ENCODE measurements around the gene ZC2HC1B.
"Not testable (repeated sequence)": the region's sequence is repeated elsewhere in the genome, so short reads cannot be mapped to it uniquely, and the experiment has no call there.

The ZC2HC1B gene

GRCh38 chr6:143917026-143917425 is 52.8 kb downstream of the ZC2HC1B start:
- H3K4me2 ChIP-seq (ENCODE audit: insufficient read depth, low read length, poor library complexity, severe bottlenecking); DNase-seq (ENCODE audit: low spot score); H3K4me1 ChIP-seq (ENCODE audit: control insufficient read depth in 2 of 2, insufficient read depth in 1 of 2, low read depth in 1 of 2, low read length in 2 of 2); H2AK5ac ChIP-seq (ENCODE audit: low read depth, low read length); H3K79me1 ChIP-seq (ENCODE audit: low read depth, low read length); H2BK15ac ChIP-seq (ENCODE audit: low read length); H4K8ac ChIP-seq (ENCODE audit: low read depth, low read length); H3K14ac ChIP-seq (ENCODE audit: low read length); H3K18ac ChIP-seq (ENCODE audit: low read length); H3K4ac ChIP-seq (ENCODE audit: low read length); H2BK5ac ChIP-seq (ENCODE audit: low read length); H4K91ac ChIP-seq (ENCODE audit: low read depth, low read length, poor library complexity); H2BK120ac ChIP-seq (ENCODE audit: low read depth, low read length); H2BK12ac ChIP-seq (ENCODE audit: low read length); H3K36me3 ChIP-seq (replicated peaks in 1 of 2; ENCODE audit: control insufficient read depth in 2 of 2, insufficient read depth in 2 of 2, low read length in 2 of 2); H2AFZ ChIP-seq (ENCODE audit: low read length); H3K9ac ChIP-seq (ENCODE audit: low read depth, low read length, poor library complexity); H3K4me3 ChIP-seq (ENCODE audit: low read length in 2 of 2); H3K23ac ChIP-seq (ENCODE audit: low read depth, low read length, poor library complexity); H3K27ac ChIP-seq (replicated peaks; ENCODE audit: low read length); H3K27me3 ChIP-seq (ENCODE audit: control insufficient read depth in 3 of 3, insufficient read depth in 3 of 3, low read depth in 1 of 3, low read length in 3 of 3): not testable (repeated sequence)
- peaks cover 5 to 11% of the 10 kb centered on the region in 2 donors for H3K9me3 ChIP-seq (replicated peaks in 1 of 2; ENCODE audit: control insufficient read depth in 2 of 2, insufficient read depth in 1 of 2, low read depth in 1 of 2, low read length in 2 of 2)
- WGBS, 2 donors (ENCODE audit: extremely low coverage in 2 of 2, insufficient read length in 2 of 2, insufficient replicate concordance in 1 of 2) = no CpG with 5 or more reads among the region's 4 CpGs

GRCh38 chr6:143928853-143929252 is 64.6 kb downstream of the ZC2HC1B start:
- Histone ChIP-seq H2BK5ac (ENCODE audit: low read length) (no peak overlapping the region), H3K4me3 (ENCODE audit: low read length in 2 of 2) (no peak overlapping the region), H4K8ac (ENCODE audit: low read depth, low read length) (no peak overlapping the region), H3K4ac (ENCODE audit: low read length) (no peak overlapping the region), H3K4me2 (ENCODE audit: insufficient read depth, low read length, poor library complexity, severe bottlenecking) (no peak overlapping the region), H3K9ac (ENCODE audit: low read depth, low read length, poor library complexity) (no peak overlapping the region), H4K91ac (ENCODE audit: low read depth, low read length, poor library complexity) (no peak overlapping the region), H3K9me3 (replicated peaks in 1 of 2; ENCODE audit: control insufficient read depth in 2 of 2, insufficient read depth in 1 of 2, low read depth in 1 of 2, low read length in 2 of 2) (peaks cover 0 to 13% of the 10 kb centered on the region in 2 donors), H3K18ac (ENCODE audit: low read length) (no peak overlapping the region), H2BK15ac (ENCODE audit: low read length) (no peak overlapping the region), H3K23ac (ENCODE audit: low read depth, low read length, poor library complexity) (no peak overlapping the region), H3K36me3 (replicated peaks in 1 of 2; ENCODE audit: control insufficient read depth in 2 of 2, insufficient read depth in 2 of 2, low read length in 2 of 2) (no peaks in the 10 kb centered on the region), H2BK120ac (ENCODE audit: low read depth, low read length) (no peak overlapping the region), H3K4me1 (ENCODE audit: control insufficient read depth in 2 of 2, insufficient read depth in 1 of 2, low read depth in 1 of 2, low read length in 2 of 2) (no peaks in the 10 kb centered on the region), H2AK5ac (ENCODE audit: low read depth, low read length) (no peak overlapping the region), H3K79me1 (ENCODE audit: low read depth, low read length) (no peaks in the 10 kb centered on the region), H3K14ac (ENCODE audit: low read length) (no peak overlapping the region), H2BK12ac (ENCODE audit: low read length) (no peak overlapping the region), H3K27ac (replicated peaks; ENCODE audit: low read length) (no peak overlapping the region), H2AFZ (ENCODE audit: low read length) (no peak overlapping the region), H3K27me3 (ENCODE audit: control insufficient read depth in 3 of 3, insufficient read depth in 3 of 3, low read depth in 1 of 3, low read length in 3 of 3) (no peaks in the 10 kb centered on the region)
- no CpG with 5 or more reads among the region's 1 CpG for WGBS, 2 donors (ENCODE audit: extremely low coverage in 2 of 2, insufficient read length in 2 of 2, insufficient replicate concordance in 1 of 2)
- DNase-seq (ENCODE audit: low spot score) = no peak

GRCh38 chr6:143929975-143930374 is 65.7 kb downstream of the ZC2HC1B start:
- Histone ChIP-seq H4K91ac (ENCODE audit: low read depth, low read length, poor library complexity) (no peak overlapping the region), H3K4me3 (ENCODE audit: low read length in 2 of 2) (no peak overlapping the region), H3K27me3 (ENCODE audit: control insufficient read depth in 3 of 3, insufficient read depth in 3 of 3, low read depth in 1 of 3, low read length in 3 of 3) (no peaks in the 10 kb centered on the region), H2BK5ac (ENCODE audit: low read length) (no peak overlapping the region), H3K4me2 (ENCODE audit: insufficient read depth, low read length, poor library complexity, severe bottlenecking) (no peak overlapping the region), H3K18ac (ENCODE audit: low read length) (no peak overlapping the region), H2AFZ (ENCODE audit: low read length) (no peak overlapping the region), H3K14ac (ENCODE audit: low read length) (no peak overlapping the region), H3K9me3 (replicated peaks in 1 of 2; ENCODE audit: control insufficient read depth in 2 of 2, insufficient read depth in 1 of 2, low read depth in 1 of 2, low read length in 2 of 2) (peaks cover 2 to 8% of the 10 kb centered on the region in 2 donors), H2BK120ac (ENCODE audit: low read depth, low read length) (no peak overlapping the region), H2AK5ac (ENCODE audit: low read depth, low read length) (no peak overlapping the region), H4K8ac (ENCODE audit: low read depth, low read length) (no peak overlapping the region), H3K4me1 (ENCODE audit: control insufficient read depth in 2 of 2, insufficient read depth in 1 of 2, low read depth in 1 of 2, low read length in 2 of 2) (no peaks in the 10 kb centered on the region), H3K23ac (ENCODE audit: low read depth, low read length, poor library complexity) (no peak overlapping the region), H3K4ac (ENCODE audit: low read length) (no peak overlapping the region), H2BK15ac (ENCODE audit: low read length) (no peak overlapping the region), H3K36me3 (replicated peaks in 1 of 2; ENCODE audit: control insufficient read depth in 2 of 2, insufficient read depth in 2 of 2, low read length in 2 of 2) (no peaks in the 10 kb centered on the region), H3K27ac (replicated peaks; ENCODE audit: low read length) (no peak overlapping the region), H3K9ac (ENCODE audit: low read depth, low read length, poor library complexity) (no peak overlapping the region), H3K79me1 (ENCODE audit: low read depth, low read length) (peaks cover 1% of the 10 kb centered on the region), H2BK12ac (ENCODE audit: low read length) (no peak overlapping the region)
- no peak for DNase-seq (ENCODE audit: low spot score)

GRCh38 chr6:143934331-143934730 is 70.1 kb downstream of the ZC2HC1B start:
- Histone ChIP-seq H3K9ac (ENCODE audit: low read depth, low read length, poor library complexity) (no peak overlapping the region), H3K4me3 (ENCODE audit: low read length in 2 of 2) (no peak overlapping the region), H3K4ac (ENCODE audit: low read length) (no peak overlapping the region), H2BK5ac (ENCODE audit: low read length) (no peak overlapping the region), H3K4me2 (ENCODE audit: insufficient read depth, low read length, poor library complexity, severe bottlenecking) (no peak overlapping the region), H3K23ac (ENCODE audit: low read depth, low read length, poor library complexity) (no peak overlapping the region), H3K18ac (ENCODE audit: low read length) (no peak overlapping the region), H3K79me1 (ENCODE audit: low read depth, low read length) (peaks cover 1% of the 10 kb centered on the region), H3K36me3 (replicated peaks in 1 of 2; ENCODE audit: control insufficient read depth in 2 of 2, insufficient read depth in 2 of 2, low read length in 2 of 2) (no peaks in the 10 kb centered on the region), H3K9me3 (replicated peaks in 1 of 2; ENCODE audit: control insufficient read depth in 2 of 2, insufficient read depth in 1 of 2, low read depth in 1 of 2, low read length in 2 of 2) (peaks cover 3% of the 10 kb centered on the region in 2 donors), H3K27ac (replicated peaks; ENCODE audit: low read length) (no peak overlapping the region), H3K27me3 (ENCODE audit: control insufficient read depth in 3 of 3, insufficient read depth in 3 of 3, low read depth in 1 of 3, low read length in 3 of 3) (no peaks in the 10 kb centered on the region), H2BK15ac (ENCODE audit: low read length) (no peak overlapping the region), H2BK12ac (ENCODE audit: low read length) (peak overlapping the region; percentile 66), H2AK5ac (ENCODE audit: low read depth, low read length) (no peak overlapping the region), H4K8ac (ENCODE audit: low read depth, low read length) (no peak overlapping the region), H2BK120ac (ENCODE audit: low read depth, low read length) (no peak overlapping the region), H3K14ac (ENCODE audit: low read length) (no peak overlapping the region), H2AFZ (ENCODE audit: low read length) (no peak overlapping the region), H4K91ac (ENCODE audit: low read depth, low read length, poor library complexity) (no peak overlapping the region), H3K4me1 (ENCODE audit: control insufficient read depth in 2 of 2, insufficient read depth in 1 of 2, low read depth in 1 of 2, low read length in 2 of 2) (peaks cover 0 to 2% of the 10 kb centered on the region in 2 donors)
- no peak for DNase-seq (ENCODE audit: low spot score)
- WGBS, 2 donors (ENCODE audit: extremely low coverage in 2 of 2, insufficient read length in 2 of 2, insufficient replicate concordance in 1 of 2) = no CpG with 5 or more reads among the region's 1 CpG
